Stimulated activated CD4-positive, alpha-beta T cell treated with anti-CD3 and anti-CD28 coated beads, Interleukin-4, amount 100 ng/mL, for 24 hours (primary cell): ENCODE results near the gene CLP1.
"Not testable (repeated sequence)": the region's sequence is repeated elsewhere in the genome, so short reads cannot be mapped to it uniquely, and the experiment has no call there.

ENCODE experiments used
- DNase-seq: peaks from one replicate; pipeline ENCODE4 v3.0.0-alpha.2; 2020

Gene CLP1

DNA sequence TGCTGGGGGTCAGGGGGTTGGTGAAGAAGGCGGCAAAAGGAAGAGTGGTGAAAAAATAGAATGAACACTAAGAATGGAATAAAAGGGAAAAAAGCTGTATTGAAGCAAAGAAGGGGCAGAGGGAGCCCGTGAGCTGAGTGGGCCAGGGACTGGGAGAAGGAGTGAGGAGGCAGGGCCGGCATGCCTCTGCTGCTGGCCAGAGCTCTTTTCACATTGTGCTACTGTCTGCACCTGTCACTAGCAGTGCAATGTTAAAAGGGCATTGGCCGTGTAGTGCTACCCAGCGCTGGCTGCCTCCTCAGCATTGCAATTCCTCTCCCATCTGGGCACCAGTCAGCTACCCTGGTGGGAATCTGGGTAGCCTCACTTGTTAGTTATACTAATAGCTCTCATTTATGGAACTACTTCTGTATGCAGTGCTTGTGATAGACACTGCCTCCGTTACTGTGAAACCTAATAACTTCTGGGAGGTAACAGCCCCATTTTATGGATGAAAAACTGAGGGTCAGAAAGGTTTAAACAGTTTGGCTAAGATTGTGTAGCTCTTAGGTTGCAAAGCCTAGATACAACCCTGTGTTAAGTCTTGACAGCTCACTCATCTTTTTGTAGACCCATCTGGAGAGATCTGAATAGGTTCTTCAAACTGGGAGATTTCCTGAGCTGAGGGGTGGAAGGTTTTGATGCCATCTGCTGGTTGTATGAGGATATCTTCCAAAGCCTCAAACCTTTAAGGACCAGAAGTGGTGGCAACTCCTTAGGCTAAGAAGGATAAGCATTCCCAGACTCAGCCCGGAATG is 16.4 kb upstream of the CLP1 start:
- DNase-seq, result no peak

- DNase-seq, result no peak
Measured at GRCh38 chr11:57643802-57644201, 13.8 kb upstream of the CLP1 start.

DNA sequence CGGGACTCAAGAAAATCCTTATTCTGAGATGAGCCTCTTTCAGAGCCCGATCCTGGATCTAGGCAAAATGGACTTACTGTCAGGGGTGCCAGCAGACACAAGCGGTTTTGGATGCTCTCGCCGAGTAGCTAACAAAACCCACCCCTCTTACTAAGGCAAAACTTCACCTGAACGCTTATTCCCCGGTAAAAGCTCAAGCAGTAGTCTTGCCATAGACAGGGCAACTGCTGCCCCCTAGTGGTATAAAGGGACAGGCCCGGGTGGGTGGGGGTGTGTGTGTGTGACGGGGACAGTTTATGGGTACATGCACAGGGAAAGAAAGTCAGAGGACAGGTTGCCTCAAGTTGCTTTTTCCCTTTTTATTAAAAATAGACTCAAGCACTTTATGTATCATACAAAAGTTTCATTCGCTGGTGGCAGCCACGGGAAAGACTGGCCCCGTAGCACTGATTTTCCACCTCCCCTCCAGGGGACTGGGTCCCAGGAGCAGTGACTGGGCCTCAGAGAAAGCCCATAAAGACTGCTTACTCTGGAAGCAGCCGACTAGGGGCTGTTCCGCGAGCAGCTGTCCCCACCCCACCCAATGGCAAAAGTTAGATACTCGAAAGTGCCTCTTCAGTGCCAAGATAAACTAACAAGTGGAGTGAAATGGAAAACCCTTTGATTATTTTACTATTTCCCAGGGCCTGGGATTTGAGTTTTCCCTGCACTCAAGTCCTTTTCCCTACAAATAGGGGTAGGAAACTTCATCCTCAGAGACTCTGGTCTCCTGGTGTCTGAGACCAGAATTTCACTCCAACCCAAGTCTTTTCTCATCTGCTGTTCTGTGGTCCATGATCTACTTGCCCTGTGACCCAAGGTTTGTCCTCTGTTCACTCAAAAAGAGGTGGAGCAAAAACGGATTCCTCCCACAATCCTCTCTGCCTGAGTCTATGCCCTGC is 12.5 kb upstream of the CLP1 start:
- peak; percentile 90 for DNase-seq

DNA sequence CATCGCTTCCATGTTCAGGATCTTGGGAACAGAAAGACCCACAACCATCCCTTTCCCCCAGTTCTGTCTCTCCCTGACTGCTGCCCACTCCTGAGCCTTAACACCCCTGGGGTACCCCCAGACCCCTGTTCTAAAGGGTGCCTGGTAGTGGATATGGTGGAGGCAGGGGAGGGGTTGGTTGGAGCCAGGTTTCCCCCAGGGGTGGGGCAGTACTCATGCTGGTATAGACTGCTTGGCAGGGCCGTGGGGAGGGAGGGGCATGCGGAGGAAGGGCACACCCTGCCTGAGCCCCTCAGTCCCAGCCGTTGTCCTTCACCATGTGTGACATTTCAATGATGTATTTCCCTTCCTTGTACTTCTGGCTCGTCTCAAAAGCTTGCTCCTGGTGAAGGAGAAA is 11.9 kb upstream of the CLP1 start:
- DNase-seq, result no peak

DNA sequence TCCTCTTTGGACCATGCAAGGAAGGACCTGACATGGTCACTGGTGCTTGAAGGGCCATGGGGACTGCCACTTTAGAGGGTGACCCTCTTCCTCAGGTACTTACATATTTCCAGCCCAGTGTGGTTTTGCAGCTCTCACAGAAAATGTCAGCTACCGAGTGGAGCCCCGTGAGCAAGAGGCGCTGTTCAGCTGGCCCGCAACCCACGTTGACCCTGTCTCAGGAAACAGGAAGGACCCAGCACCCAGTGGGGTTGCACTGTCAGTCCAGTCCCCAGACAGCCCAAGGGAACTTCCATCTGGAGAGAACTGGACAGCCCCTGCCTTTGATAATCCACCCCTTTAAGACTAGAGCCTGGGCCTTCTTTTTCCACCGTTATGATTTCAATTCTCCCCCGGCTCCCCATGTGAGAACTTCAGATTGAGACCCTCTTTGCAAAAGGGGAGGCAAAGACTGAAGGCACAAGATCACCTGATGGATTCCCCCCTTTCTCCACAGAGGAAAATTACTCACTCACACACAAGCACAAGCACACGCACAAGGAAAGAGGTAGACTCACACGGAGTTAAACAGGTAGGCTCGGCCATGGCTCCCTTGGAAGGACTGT is 11.3 kb upstream of the CLP1 start:
- no peak for DNase-seq

DNA sequence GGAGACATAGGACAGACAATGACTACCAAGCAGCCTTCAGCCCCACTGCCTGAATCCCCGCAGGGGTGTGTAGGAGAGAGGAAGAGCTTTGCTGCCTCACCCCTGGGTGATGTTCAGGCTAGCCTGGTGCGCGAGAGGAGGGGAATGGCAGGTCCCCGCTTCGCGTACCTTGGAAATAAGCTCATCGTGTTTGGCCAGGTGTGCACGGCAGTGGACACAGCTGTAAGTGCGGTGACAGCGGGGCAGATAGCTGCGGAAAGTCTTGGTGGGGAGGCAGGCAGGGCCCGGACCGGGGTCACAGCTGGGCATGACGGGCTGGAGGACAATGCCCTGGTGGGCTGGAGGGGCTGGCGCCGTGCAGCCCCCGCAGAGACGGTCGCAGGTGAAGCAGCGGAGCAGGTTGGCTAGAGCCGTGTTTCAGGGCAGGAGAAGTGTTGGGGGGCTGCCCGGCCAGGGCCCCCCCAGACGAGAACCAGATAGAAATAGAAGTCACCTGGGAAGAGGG is 10.7 kb upstream of the CLP1 start:
- DNase-seq, result no peak

DNA sequence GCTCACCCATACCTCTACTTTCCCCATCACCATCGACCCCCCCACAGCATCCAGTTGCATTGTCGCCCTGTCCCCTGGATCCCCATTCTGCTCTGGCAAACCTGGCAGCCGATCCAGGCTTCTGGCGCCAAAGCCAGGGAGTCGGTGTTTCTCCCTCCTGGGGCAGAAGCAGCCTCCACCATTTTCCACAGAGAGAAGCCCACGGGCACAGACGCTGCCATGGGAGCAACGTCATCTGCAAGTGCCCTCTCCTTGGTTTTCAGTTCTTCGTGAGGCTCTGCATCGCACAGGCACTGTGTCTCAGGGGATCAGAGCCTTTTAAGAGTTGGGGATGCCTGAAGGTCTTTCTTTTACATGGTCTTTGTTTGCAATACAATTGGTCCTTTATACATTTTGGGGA is 10.2 kb upstream of the CLP1 start:
- no peak for DNase-seq

DNA sequence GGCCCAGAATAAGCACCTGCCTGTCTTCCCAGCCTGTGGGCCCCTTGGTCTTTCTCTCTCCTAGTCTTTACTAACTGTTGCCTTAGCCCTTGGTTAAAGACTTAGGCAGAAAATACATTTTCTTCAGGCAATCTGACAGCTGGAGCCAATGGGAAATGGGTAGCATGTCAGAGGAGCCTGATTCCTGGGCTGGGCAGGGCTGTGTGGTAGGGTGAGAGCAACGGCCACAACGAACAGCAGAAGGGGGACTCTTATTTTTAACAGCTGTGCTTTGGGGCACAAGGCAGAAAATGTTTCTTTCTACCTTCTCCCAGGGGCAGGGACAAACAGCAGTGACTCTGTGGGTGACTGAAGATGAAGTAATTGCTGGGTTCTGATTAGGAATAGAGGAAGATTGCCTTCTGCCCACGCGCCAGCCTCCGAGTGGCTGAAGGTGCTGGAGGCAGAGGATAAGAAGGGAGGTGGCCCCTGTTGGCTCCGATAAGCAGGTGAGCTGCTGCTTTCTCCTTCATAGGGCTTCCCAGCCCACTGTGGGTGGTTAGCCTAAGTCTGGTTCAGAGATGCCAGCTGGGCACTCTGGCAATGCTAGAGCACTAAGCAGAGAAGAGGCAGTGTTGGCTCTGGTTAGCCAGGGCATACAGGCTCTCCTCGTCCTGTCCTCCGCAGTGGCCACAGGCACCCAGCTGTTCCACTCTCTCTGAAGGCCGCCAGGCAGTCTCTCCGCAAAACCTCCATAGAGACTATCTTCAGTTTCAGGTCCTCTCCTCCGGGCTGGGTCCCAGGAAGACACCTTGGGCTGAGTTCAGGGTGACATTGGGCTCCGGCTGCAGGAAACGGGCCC is 9.4 kb upstream of the CLP1 start:
- DNase-seq, result no peak

- DNase-seq, result no peak
Measured at GRCh38 chr11:57648801-57649735, 8.5 kb upstream of the CLP1 start.

GRCh38 chr11:57649826-57650738 is 7.5 kb upstream of the CLP1 start, which contains the start of gene YPEL4:
TSS of gene YPEL4 (minus strand) at chr11:57649912. CDS start at chr11:57647107, 2,805 bp downstream.
- DNase-seq, result peak; percentile 61

DNA sequence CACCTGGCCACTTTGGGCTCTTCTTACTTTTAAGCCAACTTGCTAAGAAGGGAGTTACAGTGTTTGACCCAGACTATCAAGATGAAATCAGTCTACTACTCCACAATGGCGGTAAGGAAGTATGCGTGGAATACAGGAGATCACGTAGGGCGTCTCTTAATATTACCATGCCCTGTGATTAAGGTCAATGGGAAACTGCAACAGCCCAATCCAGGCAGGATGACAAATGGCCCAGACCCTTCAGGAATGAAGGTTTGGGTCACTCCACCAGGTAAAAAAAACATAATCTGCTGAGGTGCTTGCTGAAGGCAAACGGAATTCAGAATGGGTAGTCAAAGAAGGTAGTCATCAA is 6.8 kb upstream of the CLP1 start:
- DNase-seq, result no peak

DNA sequence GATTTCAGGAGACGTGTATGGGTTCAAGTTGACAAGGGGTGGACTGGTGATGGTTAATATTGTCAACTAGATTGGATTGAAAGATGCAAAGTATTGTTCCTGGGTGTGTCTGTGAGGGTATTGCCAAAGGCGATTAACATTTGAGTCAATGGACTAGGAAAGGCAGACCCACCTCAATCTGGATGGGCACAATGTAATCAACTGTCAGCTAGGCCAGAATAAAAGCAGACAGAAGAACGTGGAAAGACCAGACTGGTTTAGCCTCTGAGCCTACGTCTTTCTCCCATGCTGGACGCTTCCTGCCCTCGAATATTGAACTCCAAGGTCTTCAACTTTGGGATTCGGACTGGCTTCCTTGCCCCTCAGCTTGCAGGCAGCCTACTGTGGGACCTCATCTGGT is 6.2 kb upstream of the CLP1 start:
- DNase-seq, result no peak

DNA sequence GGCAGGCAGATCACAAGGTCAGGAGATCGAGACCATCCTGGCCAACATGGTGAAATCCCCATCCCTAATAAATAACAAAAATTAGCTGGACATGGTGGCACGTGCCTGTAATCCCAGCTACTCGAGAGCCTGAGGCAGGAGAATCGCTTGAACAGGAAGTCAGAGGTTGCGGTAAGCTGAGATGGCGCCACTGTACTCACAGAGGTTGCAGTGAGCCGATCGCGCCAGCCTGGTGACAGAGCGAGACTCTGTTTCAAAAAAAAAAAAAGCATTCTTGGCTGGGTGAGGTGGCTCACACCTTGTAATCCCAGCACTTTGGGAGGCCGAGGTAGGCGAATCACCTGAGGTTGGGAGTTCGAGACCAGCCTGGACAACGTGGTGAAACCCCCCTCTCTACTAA is 5.3 kb upstream of the CLP1 start:
- DNase-seq, result not testable (repeated sequence)

DNA sequence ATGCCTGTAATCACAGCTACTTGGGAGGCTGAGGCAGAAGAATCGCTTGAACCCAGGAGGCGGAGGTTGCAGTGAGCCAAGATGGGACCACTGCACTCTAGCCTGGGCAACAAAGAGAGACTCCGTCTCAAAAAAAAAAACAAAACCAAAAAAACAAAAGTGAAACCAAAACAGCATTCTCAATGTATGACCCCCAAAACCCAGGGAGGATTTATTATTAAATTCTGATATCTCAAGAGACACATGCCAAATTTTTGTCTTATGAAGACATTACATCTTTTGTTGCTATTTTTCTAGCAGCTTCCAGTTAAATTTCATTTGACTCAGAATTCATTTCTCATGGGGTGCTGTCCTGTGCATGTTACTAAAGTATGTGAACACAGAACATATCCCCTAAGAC is 4.9 kb upstream of the CLP1 start:
- DNase-seq, result no peak

DNA sequence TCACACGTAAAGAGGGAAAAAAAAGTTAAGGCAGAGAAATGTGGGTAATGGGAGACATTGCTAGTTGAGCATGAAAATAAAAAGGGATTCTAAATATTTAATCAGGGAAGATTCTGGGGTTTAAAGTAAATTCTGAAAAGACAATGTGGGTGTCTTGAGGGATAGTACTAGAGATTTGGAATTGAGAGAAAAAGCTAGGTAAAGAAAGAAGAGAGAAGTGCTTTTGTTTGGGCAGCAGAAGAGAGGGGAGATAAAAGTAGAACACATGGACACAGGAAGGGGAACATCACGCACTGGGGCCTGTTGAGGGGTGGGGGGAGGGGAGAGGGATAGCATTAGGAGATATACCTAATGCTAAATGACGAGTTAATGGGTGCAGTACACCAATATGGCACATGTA is 4.4 kb upstream of the CLP1 start:
- no peak for DNase-seq

GRCh38 chr11:57656885-57657193 is 723 bp upstream of the CLP1 start:
- no peak for DNase-seq

- DNase-seq, result no peak
Measured at GRCh38 chr11:57658023-57658361, 430 bp downstream of the CLP1 start.

DNA sequence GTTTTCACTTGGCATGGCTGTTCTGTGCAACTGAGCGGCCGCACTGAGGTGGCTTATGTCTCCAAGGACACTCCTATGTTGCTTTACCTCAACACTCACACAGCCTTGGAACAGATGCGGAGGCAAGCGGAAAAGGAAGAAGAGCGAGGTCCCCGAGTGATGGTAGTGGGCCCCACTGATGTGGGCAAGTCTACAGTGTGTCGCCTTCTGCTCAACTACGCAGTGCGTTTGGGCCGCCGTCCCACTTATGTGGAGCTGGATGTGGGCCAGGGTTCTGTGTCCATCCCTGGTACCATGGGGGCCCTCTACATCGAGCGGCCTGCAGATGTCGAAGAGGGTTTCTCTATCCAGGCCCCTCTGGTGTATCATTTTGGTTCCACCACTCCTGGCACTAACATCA is 2.1 kb downstream of the CLP1 start:
- no peak for DNase-seq

GRCh38 chr11:57662893-57663292 is 5.3 kb downstream of the CLP1 start:
- no peak for DNase-seq

GRCh38 chr11:57663975-57664374 is 6.4 kb downstream of the CLP1 start:
- DNase-seq, result no peak
